HG02571 (cell line): ENCODE measurements around the gene TMEM256.

Experiments
- ATAC-seq: cut with Tn5 transposase; IDR thresholded peaks from one replicate; pipeline ENCODE4 v1.9.1; 2021; ENCODE audit warnings: mild to moderate bottlenecking, moderate library complexity; ENCODE audit not compliant: unreplicated experiment

The TMEM256 gene

GRCh38 chr17:7354262-7354843, 49.5 kb downstream of the TMEM256 start:
- ATAC-seq, result no peak
